GM21529 (cell line): Measurements from ENCODE around the gene IRS4.

Experiments
- ATAC-seq: cut with Tn5 transposase; IDR thresholded peaks from one replicate; pipeline ENCODE4 v1.9.1; 2021; ENCODE audit not compliant: unreplicated experiment

The IRS4 gene

DNA sequence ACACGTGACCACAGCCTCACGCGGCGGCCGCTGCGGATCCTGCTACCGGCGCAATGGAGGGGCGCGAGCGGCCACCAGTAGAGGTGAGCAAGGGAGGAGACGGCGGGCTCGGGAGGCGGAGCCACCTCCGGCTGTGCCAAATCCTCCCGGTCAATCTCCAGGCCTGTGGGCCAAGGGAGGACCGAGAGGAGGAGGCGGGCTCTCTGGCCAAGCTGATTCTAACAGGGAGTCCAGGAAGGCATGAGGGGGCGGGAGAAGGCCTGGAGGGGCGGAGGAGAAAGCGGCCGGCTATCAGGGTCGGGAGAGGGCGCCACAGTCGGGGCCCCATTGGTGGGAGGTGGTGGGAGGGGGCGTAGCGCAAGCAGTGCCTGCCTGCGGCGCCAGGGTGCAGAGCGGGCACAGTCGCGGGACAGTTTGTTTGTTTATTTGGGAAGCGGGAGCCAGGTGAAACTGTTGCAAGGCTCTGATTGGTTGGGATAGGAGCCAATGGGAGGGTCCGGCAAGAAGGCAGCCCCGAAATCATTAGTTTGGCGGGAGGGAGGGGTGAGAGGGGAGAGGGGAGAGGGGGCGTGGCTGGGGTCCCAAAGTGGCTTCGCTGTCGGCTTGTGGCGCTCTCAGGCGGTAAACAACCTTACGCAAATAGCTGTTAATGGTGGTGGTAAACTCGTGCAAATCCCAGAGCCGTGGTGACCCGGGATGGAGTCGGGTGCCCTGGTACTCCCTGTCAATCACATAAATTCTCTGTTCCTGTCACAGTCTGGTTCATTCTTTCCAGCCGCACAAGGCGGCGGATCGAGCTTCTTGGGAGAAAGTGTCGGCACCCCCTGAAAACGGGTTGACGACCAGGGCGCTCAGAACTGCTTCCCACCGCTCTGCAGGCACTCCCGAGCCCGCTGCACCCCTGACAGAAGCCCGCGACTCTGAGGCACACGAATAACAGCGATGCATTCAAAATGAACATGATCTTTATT, at the start of gene IRS4:
Gene IRS4 (minus strand): TSS at position 55 of the 971 bp plus-strand sequence.
- no peak for ATAC-seq

DNA sequence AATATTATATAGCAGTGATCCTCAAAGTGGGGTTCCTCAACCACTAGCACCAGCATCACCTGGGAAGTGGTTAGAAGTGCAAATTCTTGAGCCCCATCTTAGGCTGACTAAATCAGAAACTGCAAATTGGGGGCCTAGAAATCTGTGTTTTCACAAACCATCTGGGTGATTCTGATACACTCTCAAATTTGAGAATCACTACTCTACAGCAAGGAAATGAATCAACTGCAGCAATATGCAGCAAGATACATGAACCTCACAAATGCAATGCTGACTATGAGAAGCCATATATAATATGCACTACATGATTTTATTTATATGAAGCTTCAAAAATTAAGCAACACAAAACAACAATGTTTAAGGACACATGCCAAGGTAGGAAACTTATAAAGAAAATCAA, 36.2 kb upstream of the IRS4 start:
- ATAC-seq: no peak

DNA sequence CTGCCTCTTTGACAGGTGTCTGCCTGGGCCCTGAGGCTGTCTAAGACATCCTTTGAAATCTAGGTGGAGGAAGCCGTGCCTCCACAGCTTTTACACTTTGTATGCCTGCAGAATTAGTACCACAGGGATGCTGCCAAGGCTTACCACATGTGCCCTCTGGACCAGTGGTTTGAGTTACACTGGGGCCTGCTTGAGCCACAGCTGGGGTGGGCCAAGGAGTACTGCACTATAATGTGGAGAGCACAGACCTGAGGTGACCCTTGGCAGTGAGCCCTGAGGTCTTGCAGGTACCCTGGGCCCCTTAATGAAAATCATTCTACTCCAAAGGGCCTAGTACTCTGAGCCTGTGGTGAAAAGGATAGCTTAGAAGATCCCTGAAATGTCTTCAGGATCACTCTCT, 27.2 kb upstream of the IRS4 start:
- no peak for ATAC-seq

DNA sequence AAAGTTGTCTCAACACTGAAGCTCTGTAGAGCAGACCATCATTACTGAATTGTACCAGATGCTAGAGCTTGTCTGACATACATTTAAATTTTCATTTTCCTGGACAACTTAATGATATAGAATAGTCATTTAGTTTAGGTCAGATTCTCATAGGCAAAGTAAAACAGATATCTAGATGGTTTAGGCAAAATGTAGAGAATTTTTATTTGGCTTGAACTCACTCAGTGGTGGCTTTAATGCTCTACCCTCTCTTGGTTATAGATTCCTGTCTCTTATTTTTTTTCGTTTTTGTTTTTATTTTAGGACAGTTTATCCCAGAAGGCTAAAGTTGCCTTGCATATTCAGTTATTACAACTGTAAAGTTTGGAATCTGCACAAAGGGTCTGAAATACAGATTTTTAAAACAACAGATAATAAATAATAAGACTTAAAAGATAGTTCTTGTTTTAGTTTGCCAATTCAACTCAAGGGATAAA, 4.0 kb upstream of the IRS4 start:
- no peak for ATAC-seq

DNA sequence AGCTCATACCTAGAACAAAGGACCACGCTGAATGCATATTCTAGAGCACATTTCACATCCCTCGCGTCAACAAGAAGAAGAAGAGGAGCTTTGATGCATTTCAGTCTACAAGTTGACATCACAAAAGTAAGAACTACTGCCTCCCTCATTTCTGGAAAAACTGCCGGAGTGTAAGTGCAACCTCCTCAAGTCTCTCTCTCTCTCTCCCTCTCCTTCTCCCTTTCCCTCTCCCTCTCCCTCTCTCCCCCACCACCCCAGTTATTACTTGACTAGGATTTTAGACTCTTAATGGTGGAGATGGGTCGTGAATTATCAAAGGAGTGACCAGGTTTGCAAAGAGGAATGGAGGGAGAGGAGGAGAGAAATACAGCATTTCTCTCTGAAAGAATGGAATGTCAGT, 1.4 kb upstream of the IRS4 start:
- ATAC-seq: no peak

DNA sequence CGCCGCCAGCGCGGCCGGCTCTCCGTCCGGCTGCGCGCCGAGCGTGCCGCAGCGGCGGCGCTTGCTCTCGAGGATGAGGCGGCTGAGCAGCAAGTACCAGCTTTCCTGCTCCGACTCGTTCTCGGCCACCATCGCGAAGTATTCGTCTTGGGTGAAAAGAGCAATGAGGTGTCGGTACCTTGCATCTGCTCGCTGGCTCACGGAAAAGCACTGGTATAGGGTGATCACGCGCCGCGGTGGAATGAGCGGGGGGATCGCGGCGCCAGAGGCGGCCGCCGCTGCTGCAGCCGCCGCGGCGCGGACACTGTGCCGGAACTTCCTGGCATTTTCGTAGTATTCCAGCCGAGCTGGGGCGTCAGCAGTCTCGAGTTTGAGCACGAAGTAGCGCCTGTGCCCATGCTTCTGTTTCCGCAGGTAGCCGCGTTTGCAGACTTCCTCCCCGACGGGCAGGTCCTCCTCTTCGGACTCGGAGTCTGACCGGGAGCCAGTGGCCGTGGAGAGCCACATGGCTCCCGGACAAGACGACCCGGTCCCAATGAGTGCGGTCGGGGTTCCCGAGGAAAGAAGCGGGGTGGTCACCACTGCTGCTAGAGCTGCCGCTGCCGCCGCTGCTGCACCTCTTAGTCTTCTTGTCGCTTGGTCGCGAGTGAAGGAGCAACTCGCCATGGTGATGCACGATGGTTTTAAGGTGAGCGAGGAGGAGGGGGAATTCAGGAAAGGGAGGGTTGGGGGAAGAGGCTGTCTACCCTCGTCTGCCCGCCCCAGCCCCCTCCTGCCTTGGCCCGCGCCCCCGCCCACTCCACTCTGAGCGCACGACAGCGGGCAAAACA, 469 bp downstream of the IRS4 start:
- ATAC-seq: no peak

DNA sequence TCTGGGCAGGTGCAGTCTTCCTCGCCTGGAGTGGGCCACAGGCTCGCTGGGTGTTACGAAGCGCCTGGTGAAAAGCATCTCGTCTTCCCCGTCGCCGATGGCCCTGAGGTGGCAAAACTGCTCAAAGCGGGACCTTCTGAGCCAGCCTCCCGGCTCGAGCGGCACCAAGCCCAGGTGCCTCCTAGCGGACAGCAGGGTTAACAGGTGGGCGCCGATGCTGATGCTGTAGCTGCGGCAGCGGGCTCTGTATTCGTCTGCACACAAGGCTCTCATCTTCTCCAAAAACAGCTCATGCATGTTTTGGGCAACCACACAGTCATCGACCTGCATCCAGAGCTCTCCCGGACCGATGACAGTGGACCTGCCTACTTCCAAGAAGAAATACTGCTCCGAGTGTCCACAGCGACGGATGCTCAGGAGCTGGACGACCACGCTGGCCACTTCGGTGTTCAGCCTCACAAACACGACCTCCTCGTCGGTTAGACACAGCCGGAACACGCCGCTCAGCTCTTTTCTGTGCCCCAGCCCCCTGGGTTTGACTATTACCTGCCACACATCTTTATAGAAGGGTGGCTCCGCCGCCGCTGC, 1.2 kb downstream of the IRS4 start:
- ATAC-seq: no peak

DNA sequence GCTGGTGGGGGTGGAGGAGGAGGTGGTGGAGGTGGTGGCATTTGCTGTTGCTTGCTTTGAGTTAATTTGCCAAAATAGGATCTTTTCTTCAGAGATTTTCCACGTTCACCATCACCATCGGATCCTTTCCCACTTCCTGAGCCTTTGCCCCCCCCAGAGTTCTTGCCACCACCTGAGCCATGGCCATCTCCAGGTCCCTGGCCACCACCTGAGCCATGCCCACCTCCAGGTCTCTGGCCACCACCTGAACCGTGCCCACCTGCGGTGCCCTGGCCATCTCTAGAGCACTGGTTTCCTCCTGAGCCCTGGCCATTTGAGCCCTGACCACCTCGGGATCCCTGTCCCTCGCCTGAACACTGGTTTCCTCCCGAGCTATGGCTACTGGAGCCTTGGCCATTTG, 1.9 kb downstream of the IRS4 start:
- no peak for ATAC-seq

DNA sequence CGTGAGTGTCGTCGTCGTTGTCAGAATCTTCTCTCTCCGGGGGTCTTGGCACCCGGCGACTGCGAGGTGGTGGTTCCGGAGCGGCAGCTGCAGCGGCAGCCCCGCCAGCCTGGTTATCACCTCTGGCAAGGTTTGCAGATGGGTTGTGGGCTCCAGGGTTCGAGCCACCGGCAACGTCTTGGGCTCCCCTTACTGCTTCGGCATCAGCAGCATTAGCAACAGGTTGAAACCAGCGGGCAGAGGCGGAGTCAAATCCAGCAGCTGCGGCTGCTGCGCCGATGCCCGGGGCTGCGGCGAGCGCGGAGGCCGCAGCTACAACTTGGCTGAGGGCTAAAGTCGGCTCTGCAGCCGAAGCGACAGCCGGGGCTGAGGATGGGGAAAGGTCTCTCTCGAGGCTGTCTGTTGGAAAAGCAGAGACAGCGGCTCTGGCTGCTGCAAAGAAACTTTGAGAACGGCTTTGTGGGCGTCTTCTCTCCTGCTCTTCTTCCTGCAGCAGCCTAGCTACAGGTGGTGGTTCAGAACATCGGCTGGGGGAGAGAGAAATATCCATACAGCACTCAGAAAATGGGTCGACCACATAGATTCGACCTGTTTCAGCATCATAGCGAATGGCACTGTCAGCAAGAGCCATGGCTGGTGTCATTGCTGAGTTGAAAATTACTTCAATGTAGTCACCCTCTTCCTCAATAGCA, 3.6 kb downstream of the IRS4 start:
- no peak for ATAC-seq

DNA sequence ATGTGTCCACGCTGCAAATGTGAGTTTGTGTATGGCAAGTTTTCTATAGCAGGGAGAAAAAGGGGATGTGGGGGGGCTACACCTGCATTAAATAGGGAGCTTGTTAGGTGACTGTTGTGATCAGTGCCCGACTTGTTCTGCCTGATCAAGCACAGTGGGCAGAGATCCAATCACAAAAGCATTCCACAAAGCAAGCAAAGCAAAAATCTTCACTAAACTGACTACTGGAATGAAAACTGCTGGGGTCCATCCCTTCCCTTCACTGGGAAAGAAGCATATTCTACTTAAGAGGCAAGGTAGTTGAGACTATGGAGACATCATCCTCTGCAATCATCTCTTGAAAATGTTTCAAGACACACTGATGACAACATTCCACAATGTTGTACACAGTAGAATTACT, 5.2 kb downstream of the IRS4 start:
- no peak for ATAC-seq

DNA sequence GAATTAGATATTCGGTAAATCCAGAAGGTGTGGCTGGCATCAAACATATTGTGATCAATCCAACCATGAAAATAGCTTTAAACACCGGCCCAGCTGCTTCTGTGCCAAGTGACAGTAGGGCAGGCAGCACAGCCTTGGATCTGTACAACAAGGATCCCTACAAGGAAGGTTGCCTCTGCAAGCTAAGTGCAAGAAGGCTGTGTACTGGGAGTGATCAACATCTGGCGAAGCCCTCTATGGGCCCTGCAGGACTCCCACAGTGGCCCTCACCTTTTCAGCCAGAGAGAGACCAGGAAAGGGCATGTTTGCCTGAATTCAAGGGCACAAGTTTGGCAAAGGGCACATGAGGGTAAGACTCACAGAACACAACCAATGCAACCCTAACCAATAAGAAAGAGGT, 9.6 kb downstream of the IRS4 start:
- ATAC-seq: no peak

DNA sequence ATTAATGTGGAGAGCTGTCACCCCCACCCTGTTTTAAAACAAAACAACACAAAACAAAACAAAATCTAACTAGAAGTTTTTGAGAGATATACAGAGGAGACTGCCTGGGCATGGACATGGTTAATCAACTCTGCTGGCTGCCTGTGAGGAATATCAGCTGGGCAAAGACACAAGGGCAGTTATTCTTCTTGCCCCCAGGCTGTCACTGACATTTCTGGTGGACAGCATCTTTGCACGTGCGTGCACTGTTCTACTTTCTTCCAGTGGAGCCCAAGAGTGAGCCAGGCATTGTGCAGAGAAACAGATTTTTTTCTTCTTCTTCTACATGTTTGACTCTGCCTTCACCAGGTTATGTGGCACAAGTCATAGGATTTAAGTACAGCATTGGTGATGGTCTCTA, 13.8 kb downstream of the IRS4 start:
- ATAC-seq: no peak

DNA sequence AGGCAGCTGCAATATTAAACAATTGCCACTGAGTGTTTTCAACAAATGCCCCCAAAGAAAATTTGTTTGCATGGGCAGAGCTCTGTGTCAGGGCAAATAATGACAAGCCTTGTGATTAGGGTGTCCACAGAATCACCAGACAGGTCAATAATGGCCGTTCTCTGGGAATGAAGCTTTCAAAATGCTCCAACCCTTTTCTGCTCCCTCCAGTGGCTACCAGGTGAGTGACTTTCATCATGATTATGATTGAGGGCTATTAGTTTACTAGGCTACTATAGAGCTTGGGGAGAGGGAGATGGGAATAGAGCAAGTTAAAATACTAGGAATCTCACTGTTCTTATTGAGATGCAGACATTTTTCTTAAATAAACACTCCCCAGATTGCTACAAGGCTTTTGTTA, 23.5 kb downstream of the IRS4 start:
- ATAC-seq: no peak

DNA sequence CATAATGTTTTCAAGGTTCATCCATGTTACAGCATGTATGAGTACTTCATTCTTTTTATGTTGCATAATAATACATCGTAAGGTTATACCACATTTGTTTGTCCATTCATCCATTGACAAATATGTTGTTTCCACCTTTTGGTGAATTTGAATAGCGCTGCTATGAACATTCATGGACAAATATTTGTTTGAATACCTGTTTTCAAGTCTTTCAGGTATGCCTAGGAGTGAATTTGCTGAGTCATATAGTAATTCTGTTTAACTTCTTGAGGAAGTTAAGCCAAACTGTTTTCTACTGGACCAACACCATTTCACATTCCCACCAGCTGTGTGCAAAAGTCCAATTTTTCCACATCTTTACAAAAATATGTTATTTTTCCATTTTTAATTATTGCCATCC, 31.5 kb downstream of the IRS4 start:
- ATAC-seq: no peak

DNA sequence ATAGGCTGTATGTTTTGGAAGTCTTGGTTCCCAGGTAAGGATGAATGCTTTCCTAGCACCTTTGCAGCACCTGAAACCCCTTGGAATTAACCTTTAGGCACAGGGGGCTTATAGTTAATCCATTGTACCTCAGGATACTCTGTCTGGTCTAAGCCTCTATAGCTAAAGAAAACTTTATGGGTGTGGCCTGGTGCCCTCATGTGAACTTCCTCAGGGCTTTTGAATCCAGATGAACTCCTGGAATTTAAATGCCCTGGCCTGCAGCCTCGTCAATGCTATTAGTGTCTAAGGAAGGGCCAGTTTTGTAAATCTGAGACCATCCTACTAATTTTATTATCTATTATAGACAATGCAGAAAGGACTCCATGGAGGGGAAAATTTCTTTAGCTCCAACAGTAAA, 33.8 kb downstream of the IRS4 start:
- ATAC-seq: no peak

DNA sequence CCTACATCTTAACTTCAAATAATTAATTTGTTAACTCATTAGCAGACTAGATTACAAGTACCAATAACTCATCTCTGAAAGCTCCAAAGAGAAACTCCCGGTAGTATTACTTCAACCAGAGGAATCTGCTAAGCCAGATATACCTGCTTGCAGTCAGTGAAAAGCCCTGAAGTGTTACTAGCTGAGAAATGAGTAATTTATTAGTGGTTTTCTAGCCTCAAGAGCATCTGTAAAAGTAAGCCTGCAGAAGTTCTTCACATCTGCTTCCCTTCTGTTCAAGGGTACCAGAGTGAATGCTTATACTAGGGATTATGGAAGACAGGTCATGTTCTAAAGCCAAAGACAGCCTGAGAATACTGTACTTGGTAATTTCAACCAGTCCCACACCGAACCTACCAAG, 34.7 kb downstream of the IRS4 start:
- no peak for ATAC-seq

DNA sequence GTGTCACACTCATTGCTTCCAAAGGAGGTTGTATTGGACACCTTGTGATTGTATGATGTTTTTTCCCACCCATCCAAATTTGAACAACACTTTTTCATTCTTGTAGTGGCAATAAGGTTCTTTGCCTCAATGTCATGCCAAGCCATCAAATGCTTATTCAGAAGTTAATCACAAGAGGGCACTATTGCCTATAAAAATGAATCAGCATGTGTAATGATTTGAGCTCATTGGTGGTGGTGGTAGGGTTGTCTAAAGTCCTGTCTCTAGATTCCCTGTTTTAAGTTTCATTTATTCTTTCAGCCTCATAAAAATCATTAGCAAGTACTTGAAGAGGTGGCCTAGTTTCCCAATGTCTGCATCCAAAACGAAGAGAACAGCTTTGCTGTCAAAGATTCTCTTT, 37.0 kb downstream of the IRS4 start:
- ATAC-seq: no peak

DNA sequence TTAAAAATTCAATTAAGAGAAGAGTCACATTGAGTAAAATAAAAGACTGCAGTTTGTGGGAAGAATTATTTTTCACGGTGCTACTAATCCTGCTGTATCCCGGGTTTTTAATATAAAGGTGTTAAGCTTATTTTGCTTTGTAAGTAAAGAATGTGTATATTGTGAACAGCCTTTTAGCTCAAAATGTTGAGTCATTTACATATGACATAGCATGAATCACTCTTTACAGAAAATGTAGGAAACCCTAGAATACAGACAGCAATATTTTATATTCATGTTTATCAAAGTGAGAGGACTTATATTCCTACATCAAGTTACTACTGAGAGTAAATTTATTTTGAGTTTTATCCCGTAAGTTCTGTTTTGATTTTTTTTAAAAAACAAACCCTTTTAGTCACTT, 39.7 kb downstream of the IRS4 start:
- no peak for ATAC-seq
